CD4-positive, alpha-beta T cell treated with Interleukin-12 subunit alpha and Interleukin-12 subunit beta, for 1 hour (primary cell): ENCODE data around the gene P3H2.

ENCODE experiments used
- DNase-seq: peaks from one replicate; pipeline ENCODE4 v3.0.0-alpha.2; 2020

The P3H2 gene

GRCh38 chr3:189941125-189941524 lies 179.6 kb downstream of the P3H2 start:
- DNase-seq = no peak

GRCh38 chr3:189937302-189938127 lies 183.2 kb downstream of the P3H2 start:
- DNase-seq = no peak

- no peak for DNase-seq
Measured at GRCh38 chr3:189936201-189936945, 184.3 kb downstream of the P3H2 start.

GRCh38 chr3:189927975-189928895 lies 192.5 kb downstream of the P3H2 start:
- no peak for DNase-seq

- no peak for DNase-seq
Measured at GRCh38 chr3:189921770-189922169, 198.9 kb downstream of the P3H2 start.

GRCh38 chr3:189914799-189915198 lies 205.9 kb downstream of the P3H2 start:
- no peak for DNase-seq

GRCh38 chr3:189911001-189911400 lies 209.7 kb downstream of the P3H2 start:
- no peak for DNase-seq

GRCh38 chr3:189909573-189909972 lies 211.1 kb downstream of the P3H2 start:
- no peak for DNase-seq

GRCh38 chr3:189909139-189909538 lies 211.6 kb downstream of the P3H2 start:
- no peak for DNase-seq

- no peak for DNase-seq
Measured at GRCh38 chr3:189908646-189909045, 212.1 kb downstream of the P3H2 start.

GRCh38 chr3:189907803-189908202 lies 212.9 kb downstream of the P3H2 start:
- DNase-seq = no peak
